ENCODE data around the gene COL5A1.

The COL5A1 gene

DNA sequence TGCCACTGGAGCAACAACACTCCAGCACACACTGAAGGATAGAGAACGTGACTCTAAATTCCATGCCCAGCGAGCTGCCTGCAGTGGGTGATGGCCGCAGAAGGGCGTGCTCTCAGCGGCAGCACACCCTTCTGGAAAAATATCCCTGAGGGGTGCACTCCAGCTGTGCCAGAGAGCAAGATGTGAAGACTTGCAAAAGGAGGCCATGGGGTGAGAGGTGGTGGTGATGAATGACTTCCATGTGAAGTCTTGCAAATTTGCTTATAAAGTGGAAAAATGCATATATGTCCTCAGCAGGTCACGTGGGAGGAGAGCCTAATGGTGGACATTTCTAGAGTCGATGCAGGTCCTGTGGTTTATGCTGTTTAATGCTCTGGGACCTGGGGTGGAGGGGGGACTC is 39.8 kb upstream of the COL5A1 start:
- TF ChIP-seq ZNF274 (IDR thresholded peaks at IDR 0.05; ENCODE audit: low read depth, low read length) = no peak
- no peak overlapping the region for H3K4me3 ChIP-seq (ENCODE audit: low read length)

DNA sequence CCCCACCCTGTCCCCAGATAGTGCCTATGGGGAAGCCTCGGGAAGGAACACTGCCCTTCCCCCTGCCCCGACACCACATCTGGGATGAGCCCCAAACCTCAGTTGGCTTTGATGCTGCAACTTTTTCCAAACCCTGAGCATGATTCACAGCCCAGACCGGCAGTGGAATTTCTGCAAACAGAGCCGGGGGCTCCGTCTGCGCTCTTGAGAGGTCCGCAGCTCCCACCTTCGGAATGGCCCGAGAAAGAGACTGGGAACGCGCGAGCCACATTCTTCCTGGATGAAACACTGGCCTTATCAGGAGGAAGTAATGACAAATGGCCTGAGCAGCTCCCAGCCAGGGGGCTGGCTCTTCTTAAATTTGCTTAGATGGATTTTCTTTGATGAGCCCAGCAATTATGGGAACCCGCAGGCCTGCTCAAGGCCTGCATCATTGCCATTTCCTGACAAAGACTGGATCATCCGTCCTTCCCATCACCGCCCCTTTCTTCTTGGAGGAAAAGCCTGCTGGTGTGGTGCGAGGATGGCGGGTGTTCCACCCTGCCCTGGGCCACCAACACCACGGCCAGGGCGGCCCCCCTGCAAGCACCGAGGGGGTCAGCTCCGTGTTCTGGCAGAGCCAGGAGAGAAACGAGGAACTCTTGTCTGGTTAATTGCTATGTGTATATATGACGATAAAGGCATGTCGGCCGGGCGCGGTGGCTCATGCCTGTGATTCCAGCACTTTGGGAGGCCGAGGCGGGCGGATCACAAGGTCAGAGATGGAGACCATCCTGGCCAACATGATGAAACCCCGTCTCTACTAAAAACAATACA is 38.8 kb upstream of the COL5A1 start:
- TF ChIP-seq ZNF274 (IDR thresholded peaks at IDR 0.05; ENCODE audit: low read depth, low read length) = no peak
- no peak overlapping the region for H3K4me3 ChIP-seq (ENCODE audit: low read length)

DNA sequence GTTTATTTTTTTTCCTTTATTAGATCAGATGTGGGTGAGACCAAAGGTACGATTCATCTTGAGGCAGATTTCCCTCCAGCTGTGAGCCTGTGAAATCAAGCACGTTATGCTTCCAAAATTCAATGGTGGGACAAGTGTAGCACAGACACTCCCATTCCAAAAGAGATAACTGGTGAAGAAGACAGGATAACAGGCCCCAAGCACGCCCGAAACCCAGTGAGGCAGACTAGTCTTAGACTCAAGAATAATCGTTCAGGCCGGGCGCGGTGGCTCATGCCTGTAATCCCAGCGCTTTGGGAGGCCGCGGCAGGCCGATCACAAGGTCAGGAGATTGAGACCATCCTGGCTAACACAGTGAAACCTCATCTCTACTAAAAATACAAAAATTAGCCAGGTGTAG is 36.8 kb upstream of the COL5A1 start:
- no peak overlapping the region for H3K4me3 ChIP-seq (ENCODE audit: low read length)
- no peak for TF ChIP-seq ZNF274 (IDR thresholded peaks at IDR 0.05; ENCODE audit: low read depth, low read length)

DNA sequence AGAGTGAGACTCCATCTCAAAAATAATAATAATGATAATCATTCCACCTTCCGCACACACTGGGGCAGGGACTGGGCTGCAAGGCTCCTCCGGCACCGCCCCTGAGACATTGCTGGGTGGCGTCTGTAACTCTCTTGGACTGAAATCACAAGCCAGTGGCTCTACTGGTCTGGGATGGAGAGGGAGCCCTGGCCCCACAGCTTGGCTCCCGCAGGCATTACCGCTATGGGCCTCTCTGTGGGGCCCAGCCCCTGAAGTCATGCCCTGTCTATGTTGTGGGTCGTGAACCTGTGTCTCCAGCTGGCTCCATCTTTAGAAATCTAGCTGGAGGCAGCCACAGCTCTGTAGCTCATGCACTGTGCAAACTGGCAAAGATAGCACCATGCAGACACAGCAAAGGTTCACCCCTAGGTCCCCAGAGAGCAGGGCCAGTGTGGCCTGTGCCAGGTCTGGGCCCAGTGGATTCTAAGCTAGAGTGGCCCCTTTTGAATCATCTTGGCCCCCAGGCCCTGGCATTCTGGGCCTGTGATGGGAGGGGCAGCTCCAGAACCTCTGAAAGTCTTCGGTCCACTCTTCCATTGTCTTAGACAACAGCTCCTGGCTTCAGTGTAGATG is 36.1 kb upstream of the COL5A1 start:
- TF ChIP-seq ZNF274 (IDR thresholded peaks at IDR 0.05; ENCODE audit: low read depth, low read length) = no peak
- H3K4me3 ChIP-seq (ENCODE audit: low read length) = no peak overlapping the region

DNA sequence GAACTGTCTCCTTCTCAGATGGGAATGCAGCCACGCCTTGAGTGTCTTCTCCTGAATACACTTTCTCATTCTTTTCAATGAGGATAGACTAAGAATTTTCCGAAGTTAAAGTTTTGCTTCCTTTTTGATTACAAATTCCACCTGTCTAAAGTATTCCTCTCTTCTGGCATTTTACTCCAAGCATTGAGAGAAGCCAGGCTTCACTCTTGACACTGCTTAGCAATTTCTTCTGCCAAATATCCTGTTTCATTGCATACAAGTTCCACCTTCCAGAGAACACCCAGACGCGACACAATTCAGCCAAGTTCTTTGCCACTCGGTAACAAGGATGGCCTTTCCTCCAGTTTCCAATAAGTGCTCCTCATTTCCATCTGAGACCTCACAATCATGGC is 35.6 kb upstream of the COL5A1 start:
- TF ChIP-seq ZNF274 (IDR thresholded peaks at IDR 0.05; ENCODE audit: low read depth, low read length) = no peak
- no peak overlapping the region for H3K4me3 ChIP-seq (ENCODE audit: low read length)

DNA sequence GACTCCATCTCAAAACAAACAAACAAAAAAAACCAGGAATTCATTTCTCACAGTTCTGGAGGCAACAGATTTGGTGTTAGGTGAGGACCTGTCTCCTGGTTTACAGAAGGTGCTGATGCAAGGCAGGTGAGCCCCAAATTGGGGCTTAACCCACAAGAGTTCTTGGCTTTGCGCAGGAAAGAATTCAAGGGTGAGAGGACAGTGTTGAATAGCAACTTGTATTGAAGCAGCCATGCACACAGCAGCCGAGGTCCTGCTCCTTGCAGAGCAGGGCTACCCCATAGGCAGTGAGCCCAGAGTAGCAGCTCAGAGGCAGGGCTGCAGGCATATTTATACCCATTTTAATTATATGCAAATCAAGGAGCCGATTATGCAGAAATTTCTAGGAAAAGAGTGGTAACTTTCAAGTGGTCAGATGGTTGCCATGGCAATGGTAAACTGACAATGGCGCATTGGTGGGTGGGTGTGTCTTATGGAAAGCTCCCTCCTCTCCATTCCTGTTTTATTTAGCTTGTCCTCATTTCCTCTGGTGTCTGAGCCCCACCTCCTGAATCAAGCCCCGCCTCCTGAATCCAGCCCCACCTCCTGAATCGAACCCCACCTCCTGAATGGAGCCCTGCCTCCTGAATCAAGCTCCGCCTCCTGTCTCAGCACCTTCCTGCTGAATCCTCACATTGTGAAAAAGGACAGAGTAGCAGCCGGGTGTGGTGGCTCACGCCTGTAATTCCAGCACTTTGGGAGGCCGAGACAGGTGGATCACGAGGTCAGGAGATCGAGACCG is 34.5 kb upstream of the COL5A1 start:
- no peak for TF ChIP-seq ZNF274 (IDR thresholded peaks at IDR 0.05; ENCODE audit: low read depth, low read length)
- H3K4me3 ChIP-seq (ENCODE audit: low read length) = no peak overlapping the region

DNA sequence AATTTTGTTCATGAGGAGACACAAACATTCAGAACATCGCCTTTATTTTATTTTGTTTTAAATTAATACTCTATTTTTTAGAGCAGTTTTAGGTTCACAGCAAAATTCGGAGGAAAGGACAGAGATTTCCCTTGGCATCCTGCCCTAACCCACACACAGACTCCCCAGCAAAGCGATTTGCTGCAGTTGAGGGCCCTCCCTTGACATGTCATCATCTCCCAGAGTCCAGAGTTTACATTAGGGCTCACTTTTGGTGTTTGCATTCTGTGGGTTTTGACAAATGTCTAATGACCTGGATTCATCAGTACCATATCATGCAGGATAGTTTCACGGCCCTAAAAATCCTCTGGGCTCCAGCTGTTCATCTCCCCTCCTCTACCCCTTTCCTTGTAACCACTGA is 33.6 kb upstream of the COL5A1 start:
- H3K4me3 ChIP-seq (ENCODE audit: low read length) = no peak overlapping the region
- TF ChIP-seq ZNF274 (IDR thresholded peaks at IDR 0.05; ENCODE audit: low read depth, low read length) = no peak

DNA sequence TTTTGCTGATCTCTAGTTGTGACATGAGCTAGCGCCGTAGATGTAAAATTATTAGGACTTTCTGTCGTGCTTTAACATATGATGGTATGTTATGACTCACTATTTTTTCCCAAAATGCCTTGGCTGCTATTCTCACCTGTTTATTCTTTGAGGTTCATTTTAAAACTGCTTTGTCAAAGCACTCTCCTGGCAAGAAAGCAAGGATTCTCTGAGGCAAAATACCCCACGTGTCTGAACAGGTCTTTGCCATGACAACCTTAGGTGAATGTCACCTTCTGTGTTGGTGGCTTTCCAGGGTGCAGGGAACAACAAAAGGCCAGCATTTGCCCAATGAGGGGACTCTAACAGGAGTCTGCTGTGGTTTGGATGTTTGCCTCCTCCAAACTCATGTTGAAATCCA is 30.6 kb upstream of the COL5A1 start:
- H3K4me3 ChIP-seq (ENCODE audit: low read length) = no peak overlapping the region
- no peak for TF ChIP-seq ZNF274 (IDR thresholded peaks at IDR 0.05; ENCODE audit: low read depth, low read length)

DNA sequence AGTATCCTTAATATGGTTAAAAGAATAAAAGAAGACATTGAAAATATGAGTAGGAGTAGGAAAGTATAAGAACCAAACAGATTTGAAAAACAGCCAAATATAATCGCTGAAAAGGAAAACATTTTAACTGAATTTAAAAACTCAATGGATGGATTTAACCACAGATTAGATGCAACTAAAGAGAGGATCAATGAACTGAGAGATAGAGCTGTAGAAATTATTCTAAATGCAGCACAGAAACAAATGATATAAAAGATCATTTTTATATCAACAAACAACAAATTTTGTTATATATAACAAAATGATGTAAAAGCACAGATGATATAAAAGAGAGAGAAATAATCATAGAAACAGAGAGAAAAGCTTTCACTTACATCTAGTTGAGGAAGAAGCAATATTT is 29.3 kb upstream of the COL5A1 start:
- TF ChIP-seq ZNF274 (IDR thresholded peaks at IDR 0.05; ENCODE audit: low read depth, low read length) = no peak
- no peak overlapping the region for H3K4me3 ChIP-seq (ENCODE audit: low read length)

DNA sequence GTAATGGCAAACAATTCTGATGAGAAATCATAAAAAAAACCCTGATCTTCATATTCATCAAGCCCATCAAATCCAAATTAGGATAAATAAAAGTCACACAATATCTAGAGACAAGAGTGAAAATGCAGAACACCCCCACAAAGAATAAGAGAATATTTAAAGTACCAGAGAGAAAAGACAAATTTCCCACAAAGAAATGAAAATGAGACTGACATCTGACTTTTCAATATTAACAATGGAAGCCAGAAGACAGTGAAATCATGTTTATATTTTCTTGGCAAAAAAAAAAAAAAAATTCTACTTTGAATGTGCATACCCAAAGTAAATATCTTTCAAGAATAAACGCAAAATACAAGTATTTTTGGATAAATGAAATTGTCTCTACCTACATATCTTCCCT is 28.9 kb upstream of the COL5A1 start:
- H3K4me3 ChIP-seq (ENCODE audit: low read length) = no peak overlapping the region
- no peak for TF ChIP-seq ZNF274 (IDR thresholded peaks at IDR 0.05; ENCODE audit: low read depth, low read length)

DNA sequence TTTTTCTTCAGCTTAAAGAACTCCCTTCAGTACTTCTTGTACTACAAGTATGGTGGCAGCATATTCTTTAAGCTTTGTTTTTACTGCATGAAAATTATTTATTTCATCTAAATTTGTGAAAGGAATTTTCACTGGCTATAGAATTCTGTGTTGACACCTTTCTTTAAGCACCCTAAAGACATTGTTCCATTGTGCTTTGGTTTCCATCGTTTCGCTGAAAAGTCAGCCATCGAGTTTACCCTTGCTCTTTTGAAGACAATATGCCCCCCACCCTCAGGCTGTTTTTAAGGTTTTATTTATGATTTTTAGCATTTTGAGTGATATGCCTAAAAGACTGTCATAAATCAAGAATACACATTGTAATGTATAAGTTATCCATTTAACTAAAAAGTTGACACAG is 27.3 kb upstream of the COL5A1 start:
- H3K4me3 ChIP-seq (ENCODE audit: low read length) = no peak overlapping the region
- TF ChIP-seq ZNF274 (IDR thresholded peaks at IDR 0.05; ENCODE audit: low read depth, low read length) = no peak

DNA sequence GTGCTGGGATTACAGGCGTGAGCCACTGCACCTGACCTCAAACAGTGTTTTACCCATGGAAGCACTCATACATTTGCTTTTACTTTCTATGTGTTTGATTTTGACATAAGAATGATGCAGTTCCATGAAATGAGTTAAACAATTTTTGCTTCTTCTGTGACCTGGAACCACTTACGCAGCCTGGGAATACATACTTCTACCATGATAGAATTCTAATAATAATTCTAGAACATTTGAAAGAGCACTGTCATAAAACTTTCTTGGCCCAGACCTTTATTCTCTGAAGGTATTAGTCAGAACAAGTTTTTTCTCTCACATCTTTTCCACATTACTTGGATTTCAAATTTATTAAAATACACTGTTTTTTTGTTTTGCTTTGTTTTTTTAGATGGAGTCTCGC is 25.3 kb upstream of the COL5A1 start:
- H3K4me3 ChIP-seq (ENCODE audit: low read length) = no peak overlapping the region
- no peak for TF ChIP-seq ZNF274 (IDR thresholded peaks at IDR 0.05; ENCODE audit: low read depth, low read length)

DNA sequence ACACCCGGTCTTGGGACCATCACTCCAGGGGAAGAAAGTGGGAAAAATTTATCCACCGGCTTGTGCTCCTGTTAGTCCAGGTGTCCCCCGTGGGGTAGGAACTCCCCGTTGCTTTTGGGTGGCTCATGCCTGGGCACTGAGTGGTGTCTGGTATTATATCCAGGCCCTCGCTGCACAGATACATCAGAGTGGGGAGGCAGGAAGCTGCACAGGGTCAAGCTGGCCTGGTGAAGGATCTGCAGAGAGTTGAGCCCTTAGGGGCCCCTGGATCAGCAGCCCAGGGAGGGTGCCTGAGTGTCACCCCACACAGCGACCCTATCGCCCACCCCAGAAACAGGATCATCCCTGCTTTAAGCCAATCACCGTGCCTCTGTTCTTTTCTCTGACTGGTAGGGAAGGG is 24.4 kb upstream of the COL5A1 start:
- no peak overlapping the region for H3K4me3 ChIP-seq (ENCODE audit: low read length)
- no peak for TF ChIP-seq ZNF274 (IDR thresholded peaks at IDR 0.05; ENCODE audit: low read depth, low read length)

DNA sequence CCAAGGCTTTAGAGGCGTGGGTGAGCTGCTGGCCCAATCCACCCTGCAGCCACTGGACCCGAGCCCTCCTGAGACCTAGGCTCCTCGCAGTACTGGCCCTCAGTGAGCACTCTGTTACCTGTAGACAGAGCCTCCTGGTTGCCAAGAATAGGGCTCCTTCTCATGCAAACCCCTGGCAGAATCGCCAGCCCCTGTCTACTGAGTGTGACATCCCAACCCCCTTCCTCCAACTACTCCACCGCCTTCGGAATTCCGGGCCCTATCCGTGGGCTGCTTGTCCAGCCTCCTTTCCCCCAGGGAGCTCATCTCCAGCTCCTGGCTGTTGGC is 23.8 kb upstream of the COL5A1 start:
- no peak for TF ChIP-seq ZNF274 (IDR thresholded peaks at IDR 0.05; ENCODE audit: low read depth, low read length)
- H3K4me3 ChIP-seq (ENCODE audit: low read length) = no peak overlapping the region
